HepG2 (cell line): ENCODE results near the gene REPIN1. TPM values are rescaled to one million over a fixed set of nuclear protein-coding genes. Genes with fewer than 3 reads are reported as not detected.

Experiments used
- BHLHE40 ChIP-seq: IDR thresholded peaks from 2 replicates; pipeline ENCODE4 v1.6.1; 2011; ENCODE audit warnings: low read length, improper control_type of control experiment
- CC2D1A ChIP-seq: sonication (generic); formaldehyde crosslinking; IDR thresholded peaks from 2 replicates; pipeline ENCODE4 v1.8.1; 2023; ENCODE audit warnings: mild to moderate bottlenecking, missing genetic modification reagents
- CERS6 ChIP-seq: sonication (generic); formaldehyde crosslinking; IDR thresholded peaks from 2 replicates; pipeline ENCODE4 v1.5.0; 2020; ENCODE audit warnings: missing genetic modification reagents
- GABPB1 ChIP-seq: IDR thresholded peaks from 2 replicates; pipeline ENCODE4 v1.6.1; 2016; ENCODE audit warnings: mild to moderate bottlenecking, missing genetic modification reagents, moderate library complexity, missing compliant biosample characterization
- GATAD2A ChIP-seq: IDR thresholded peaks from 2 replicates; pipeline ENCODE4 v1.6.1; 2016
- HNF4A ChIP-seq: sonication (generic); formaldehyde crosslinking; IDR thresholded peaks from 2 replicates; pipeline ENCODE4 v1.4.0; 2020; ENCODE audit warnings: missing genetic modification reagents
- HNRNPK ChIP-seq: fragments of 200-400 bp; formaldehyde crosslinking; IDR thresholded peaks from 2 replicates; pipeline ENCODE4 v1.6.1; 2018; ENCODE audit warnings: low read length, low read depth, moderate library complexity, mild to moderate bottlenecking; ENCODE audit not compliant: poor library complexity, severe bottlenecking
- HOXA5 ChIP-seq: sonication (generic); formaldehyde crosslinking; IDR thresholded peaks from 2 replicates; pipeline ENCODE4 v1.4.0; 2020; ENCODE audit warnings: missing genetic modification reagents
- KLF15 ChIP-seq: sonication (generic); formaldehyde crosslinking; IDR thresholded peaks from 2 replicates; pipeline ENCODE4 v1.8.1; 2023; ENCODE audit warnings: borderline replicate concordance, mild to moderate bottlenecking, inconsistent platforms, missing genetic modification reagents, mixed read lengths
- MYNN ChIP-seq: sonication (generic); formaldehyde crosslinking; IDR thresholded peaks from 2 replicates; pipeline ENCODE4 v1.4.0; 2020; ENCODE audit warnings: mild to moderate bottlenecking, low read depth, missing genetic modification reagents
- POLR2A ChIP-seq, 2 experiments: IDR thresholded peaks; 2 replicates each; pipeline ENCODE4 v1.6.1; 2011; ENCODE audit warnings: low read depth in 2 of 2, low read length in 2 of 2, mild to moderate bottlenecking in 1 of 2, moderate library complexity in 1 of 2; ENCODE audit not compliant: insufficient read depth in 1 of 2
- POLR2AphosphoS5 ChIP-seq: IDR thresholded peaks from 2 replicates; pipeline ENCODE4 v1.6.1; 2012; ENCODE audit warnings: low read depth, low read length
- RBFOX2 ChIP-seq: fragments of 200-400 bp; formaldehyde crosslinking; IDR thresholded peaks from 2 replicates; pipeline ENCODE4 v1.6.1; 2017; ENCODE audit warnings: low read depth, mild to moderate bottlenecking, low read length
- RFXAP ChIP-seq: sonication (generic); formaldehyde crosslinking; IDR thresholded peaks from 2 replicates; pipeline ENCODE4 v1.4.0; 2020; ENCODE audit warnings: missing genetic modification reagents, borderline replicate concordance
- RXRB ChIP-seq: IDR thresholded peaks from 2 replicates; pipeline ENCODE4 v1.6.1; 2016; ENCODE audit warnings: borderline replicate concordance, missing genetic modification reagents, missing compliant biosample characterization
- SIX1 ChIP-seq: sonication (generic); formaldehyde crosslinking; IDR thresholded peaks from 2 replicates; pipeline ENCODE4 v1.4.0; 2020; ENCODE audit warnings: missing genetic modification reagents, borderline replicate concordance
- TBP ChIP-seq: sonication (generic); formaldehyde crosslinking; IDR thresholded peaks from 2 replicates; pipeline ENCODE4 v1.5.0; 2020; ENCODE audit warnings: missing genetic modification reagents
- TBX2 ChIP-seq: sonication (generic); formaldehyde crosslinking; IDR thresholded peaks from 2 replicates; pipeline ENCODE4 v1.5.0; 2020; ENCODE audit warnings: missing genetic modification reagents, mild to moderate bottlenecking, borderline replicate concordance
- YEATS2 ChIP-seq: sonication (generic); formaldehyde crosslinking; IDR thresholded peaks from 2 replicates; pipeline ENCODE4 v1.4.0; 2020; ENCODE audit warnings: missing genetic modification reagents, borderline replicate concordance
- ZBTB7B ChIP-seq: sonication (generic); formaldehyde crosslinking; IDR thresholded peaks from 2 replicates; pipeline ENCODE4 v1.4.0; 2020; ENCODE audit warnings: missing genetic modification reagents
- ZFP1 ChIP-seq: IDR thresholded peaks from 2 replicates; pipeline ENCODE4 v1.6.1; 2016
- ZFP36L1 ChIP-seq: sonication (generic); formaldehyde crosslinking; IDR thresholded peaks from 2 replicates; pipeline ENCODE4 v1.8.0; 2022; ENCODE audit warnings: mild to moderate bottlenecking, missing genetic modification reagents, moderate library complexity
- ZFP91 ChIP-seq: sonication (generic); formaldehyde crosslinking; IDR thresholded peaks from 2 replicates; pipeline ENCODE4 v1.9.0; 2022; ENCODE audit warnings: missing genetic modification reagents, mild to moderate bottlenecking, borderline replicate concordance
- ZFY ChIP-seq: sonication (generic); formaldehyde crosslinking; IDR thresholded peaks from 2 replicates; pipeline ENCODE4 v1.4.0; 2020; ENCODE audit warnings: missing genetic modification reagents
- ZGPAT ChIP-seq: IDR thresholded peaks from 2 replicates; pipeline ENCODE4 v1.6.1; 2016; ENCODE audit warnings: mild to moderate bottlenecking
- ZNF24 ChIP-seq: fragments of 450-650 bp; IDR thresholded peaks from 2 replicates; pipeline ENCODE4 v1.6.1; 2017; ENCODE audit warnings: antibody characterized with exemption, mild to moderate bottlenecking
- ZNF557 ChIP-seq: sonication (generic); formaldehyde crosslinking; IDR thresholded peaks from 2 replicates; pipeline ENCODE4 v1.4.0; 2020; ENCODE audit warnings: missing genetic modification reagents
- polyA plus RNA-seq, 8 experiments: library from polyadenylated mRNA; depleted of rRNA in 3 of 8; stranded (reverse) in 7 of 8; unstranded in 1 of 8; fragments of >200 nt; fragmentation: Illumina TruSeq in 4 of 8; extraction: Trizol in 4 of 8; gene quantifications; 2 replicates each; pipeline versions ENCODE4 v1.2.1 to v1.2.3, GENCODE V29; 2011 to 2016; ENCODE audit warnings: low read depth in 4 of 8, missing spikeins in 1 of 8, mixed read lengths in 1 of 8; ENCODE audit not compliant: insufficient read depth in 1 of 8
- total RNA-seq, 5 experiments: library from RNA; depleted of rRNA; stranded (reverse); fragments of >200 nt; fragmentation: Illumina TruSeq; extraction: Trizol; gene quantifications; 2 replicates each; pipeline ENCODE4 v1.2.3, GENCODE V29; 2016; ENCODE audit warnings: low read depth in 1 of 5

Gene REPIN1
- total and polyA plus RNA-seq, 2 of the 13 experiments (the other 11 are each of a cell fraction or from before 2014, with no cell fraction given) = 69.9 to 108 TPM

GRCh38 chr7:150341263-150342120 is 27.1 kb upstream of the REPIN1 start, which contains the start of gene RARRES2 (continued):
- TF ChIP-seq HOXA5 (CRISPR knock-in tag) (0 out of 2 replicates have a peak, but pooled peaks have one; percentile 15), GABPB1 (peak; percentile 53; the same call in 1 of the 2 replicates), CC2D1A (CRISPR knock-in tag) (no peak), POLR2AphosphoS5 (peak; percentile 36), ZFP91 (no peak), POLR2A (IDR thresholded peaks at IDR 0.05; ENCODE audit: insufficient read depth in 1 of 2, low read depth in 2 of 2, low read length in 2 of 2) (peak; percentile 33 to 49; a peak in 2 of 4 replicates), ZFP36L1 (CRISPR knock-in tag) (no peak), ZGPAT (CRISPR knock-in tag) (peak; percentile 7; the same call in 1 of the 2 replicates), TBP (CRISPR knock-in tag) (no peak), ZBTB7B (CRISPR knock-in tag) (peak; percentile 68), CERS6 (CRISPR knock-in tag) (no peak), YEATS2 (CRISPR knock-in tag) (no peak), HNRNPK (peak; percentile 55), RXRB (CRISPR knock-in tag) (0 out of 2 replicates have a peak, but pooled peaks have one; percentile 4), TBX2 (CRISPR knock-in tag) (peak; percentile 31; the same call in 1 of the 2 replicates), MYNN (0 out of 2 replicates have a peak, but pooled peaks have one; percentile 11), GATAD2A (CRISPR knock-in tag) (peak; percentile 14; the same call in 1 of the 2 replicates), KLF15 (CRISPR knock-in tag) (no peak), RFXAP (CRISPR knock-in tag) (0 out of 2 replicates have a peak, but pooled peaks have one; percentile 8), ZFP1 (CRISPR knock-in tag) (no peak), ZNF557 (0 out of 2 replicates have a peak, but pooled peaks have one; percentile 14), ZNF24 (no peak), HNF4A (CRISPR knock-in tag) (peak; percentile 6; the same call in 1 of the 2 replicates), SIX1 (CRISPR knock-in tag) (no peak), ZFY (CRISPR knock-in tag) (peak; percentile 65), BHLHE40 (no peak), RBFOX2 (peak; percentile 81)
